AG04450 (cell line): ENCODE measurements around the gene CHRNA1. TPM values are rescaled to one million over a fixed set of nuclear protein-coding genes. Genes with fewer than 3 reads are reported as not detected.

Experiments
- CTCF ChIA-PET: fragments of 300-600, 350-600 bp; formaldehyde crosslinking; extraction: SDS; loops from one replicate; lab custom pipeline; 2022; ENCODE audit warnings: antibody characterized with exemption, inconsistent platforms; lab: Charles Lee
- POLR2A ChIA-PET: fragments of 350-600 bp; formaldehyde crosslinking; extraction: SDS; loops from one replicate; lab custom pipeline; 2021; ENCODE audit warnings: antibody characterized with exemption, inconsistent platforms; lab: Yijun Ruan, JAX
- DNase-seq: peaks from one replicate; pipeline ENCODE4 v3.0.0-alpha.2; 2011; ENCODE audit warnings: low read depth, low spot score
- H3K27ac ChIP-seq: one replicate; pipeline ENCODE4 v1.5.1; 2012; ENCODE audit warnings: low read depth, low read length, control low read depth
- H3K27me3 ChIP-seq: one replicate; pipeline ENCODE4 v1.6.0; 2012; ENCODE audit warnings: low read length; ENCODE audit not compliant: control insufficient read depth, insufficient read depth
- H3K4me3 ChIP-seq: 2 replicates; pipeline ENCODE4 v1.5.1; 2011; ENCODE audit warnings: mild to moderate bottlenecking, low read depth, low read length, control low read depth
- H3K9me3 ChIP-seq: 2 replicates; pipeline ENCODE4 v1.5.1; 2012; ENCODE audit warnings: low read length; ENCODE audit not compliant: control insufficient read depth, insufficient read depth
- CTCF ChIP-seq: IDR thresholded peaks from 2 replicates; pipeline ENCODE4 v1.5.1; 2011; ENCODE audit warnings: low read depth, low read length, control low read depth, inconsistent platforms
- polyA plus RNA-seq: library from polyadenylated mRNA; depleted of rRNA; stranded (reverse); fragments of >200 nt; gene quantifications from 2 replicates; pipeline ENCODE4 v1.2.3, GENCODE V29; 2011

The CHRNA1 gene
- polyA plus RNA-seq, 1 experiment: 2.7 TPM

GRCh38 chr2:174802459-174802858 lies 38.2 kb upstream of the CHRNA1 start:
- CTCF ChIA-PET: no interaction called here
- DNase-seq: no peak
- Histone ChIP-seq H3K9me3 (no peaks in the 10 kb centered on the region), H3K27me3 (no peaks in the 10 kb centered on the region), H3K27ac (no peak overlapping the region), H3K4me3 (no peak overlapping the region)
- TF ChIP-seq CTCF: no peak
- POLR2A ChIA-PET: no interaction called here

DNA sequence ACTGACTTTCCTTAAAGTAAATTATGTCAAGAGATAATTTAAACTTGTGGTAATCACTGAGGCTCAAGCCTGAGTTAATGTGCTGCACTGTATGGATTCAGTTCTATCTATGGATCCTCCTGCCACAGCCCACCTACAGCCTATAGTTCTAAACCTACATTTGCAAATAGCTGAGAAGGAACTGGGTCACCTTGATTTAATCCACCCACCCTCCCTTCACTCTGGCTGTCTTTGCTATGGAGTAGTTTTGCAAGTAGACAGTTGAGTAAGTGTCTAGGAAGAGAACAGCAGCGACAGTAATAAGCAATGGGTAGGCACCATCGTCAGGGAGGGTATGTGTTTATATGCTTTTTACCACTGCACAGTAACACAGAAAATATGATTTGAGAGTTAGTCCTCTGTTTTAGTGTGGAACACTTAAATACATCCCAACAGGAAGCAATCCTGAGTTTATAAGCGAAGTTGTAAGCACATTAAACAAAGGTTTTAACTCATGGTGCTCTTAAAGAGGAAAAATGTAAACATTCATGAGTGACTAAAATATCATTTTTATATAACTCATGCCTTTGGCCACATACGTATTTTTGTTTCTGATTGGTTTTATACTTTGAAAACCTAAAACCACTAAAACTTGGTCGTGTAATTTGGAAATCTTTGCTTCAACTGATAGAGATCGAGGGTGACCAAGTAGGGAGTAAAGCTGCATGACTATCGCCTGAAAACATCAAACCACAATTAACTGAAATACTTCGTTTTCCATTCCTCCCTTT lies 36.3 kb upstream of the CHRNA1 start:
- H3K27ac ChIP-seq: peak overlapping the region; percentile 83
- no peaks in the 10 kb centered on the region for H3K9me3 ChIP-seq
- CTCF ChIA-PET: interaction anchor here (0.5 to 3.7 kb wide), 3 partner anchors 29 to 185 kb away, joined by 4 to 21 read pairs (median 4); no protein-coding TSS in a partner anchor
- H3K4me3 ChIP-seq: no peak overlapping the region
- no peak for TF ChIP-seq CTCF
- POLR2A ChIA-PET: no interaction called here
- DNase-seq: no peak
- no peaks in the 10 kb centered on the region for H3K27me3 ChIP-seq

GRCh38 chr2:174798801-174799200 lies 34.5 kb upstream of the CHRNA1 start:
- no peak overlapping the region for H3K4me3 ChIP-seq
- no peaks in the 10 kb centered on the region for H3K9me3 ChIP-seq
- no peak for DNase-seq
- ChIA-PET CTCF (interaction anchor here (1.0 to 3.7 kb wide), 2 partner anchors 27 to 188 kb away, joined by 3 to 21 read pairs; no protein-coding TSS in a partner anchor), POLR2A (no interaction called here)
- H3K27me3 ChIP-seq: no peaks in the 10 kb centered on the region
- TF ChIP-seq CTCF: no peak
- H3K27ac ChIP-seq: no peak overlapping the region

- H3K27me3 ChIP-seq: no peaks in the 10 kb centered on the region
- H3K9me3 ChIP-seq: no peaks in the 10 kb centered on the region
- H3K4me3 ChIP-seq: no peak overlapping the region
- DNase-seq: no peak
- H3K27ac ChIP-seq: no peak overlapping the region
- ChIA-PET POLR2A (no interaction called here), CTCF (interaction anchor here (1.3 kb wide), 1 partner anchor 26 kb away, joined by 7 read pairs; no protein-coding TSS in a partner anchor)
- no peak for TF ChIP-seq CTCF
These were observed 33.6 kb upstream of the CHRNA1 start for GRCh38 chr2:174797781-174798276.

DNA sequence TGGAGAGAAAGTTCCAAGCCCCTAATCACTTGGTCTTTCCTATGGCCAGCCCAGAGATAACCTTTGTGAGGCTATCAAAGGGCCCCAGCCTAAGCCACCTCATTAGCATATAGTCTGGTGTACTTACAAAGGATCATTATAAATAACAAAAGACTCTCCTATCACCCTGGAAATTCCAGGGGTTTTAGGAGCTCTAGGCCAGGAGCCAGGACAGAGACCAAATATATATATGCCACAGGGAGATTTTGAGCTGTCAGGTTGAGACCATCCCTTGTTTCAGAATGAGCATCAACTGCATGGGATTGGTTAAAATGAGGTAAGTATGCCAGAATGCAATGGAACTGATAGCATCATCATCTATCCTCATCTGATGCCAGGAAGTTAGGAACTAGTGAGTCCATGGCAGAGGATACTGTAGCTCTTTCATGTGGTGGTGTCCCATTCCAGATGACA lies 32.1 kb upstream of the CHRNA1 start:
- TF ChIP-seq CTCF: no peak
- ChIA-PET POLR2A (no interaction called here), CTCF (interaction anchor here (0.8 to 4.8 kb wide), 4 partner anchors 25 to 234 kb away, joined by 3 to 23 read pairs (median 4); no protein-coding TSS in a partner anchor)
- Histone ChIP-seq H3K27ac (no peak overlapping the region), H3K4me3 (no peak overlapping the region), H3K9me3 (no peaks in the 10 kb centered on the region), H3K27me3 (no peaks in the 10 kb centered on the region)
- DNase-seq: no peak
